Endothelial cell of umbilical vein (primary cell): Measurements from ENCODE around the gene COL18A1. TPM values are rescaled to one million over a fixed set of nuclear protein-coding genes. Genes with fewer than 3 reads are reported as not detected.

Source experiments
- BruUV-seq: library from RNA; stranded (reverse); fragments of 400-500 nt; replicated peaks from 2 replicates; lab custom pipeline; 2021; lab: Mats Ljungman, UMichigan
- CTCF ChIA-PET: fragments of 300-600, 350-600 bp; sonication (Branson Sonifier 250); formaldehyde crosslinking; loops from one replicate; lab custom pipeline; 2021; ENCODE audit warnings: antibody characterized with exemption, inconsistent platforms; lab: Charles Lee
- POLR2A ChIA-PET: fragments of 300-600, 350-600 bp; sonication (Branson Sonifier 250); formaldehyde crosslinking; loops from one replicate; lab custom pipeline; 2021; ENCODE audit warnings: antibody characterized with exemption, inconsistent platforms; lab: Charles Lee
- DNase-seq: peaks from one replicate; pipeline ENCODE4 v3.0.0-alpha.2; 2011; ENCODE audit warnings: low read depth, low spot score
- FAIRE-seq: peaks from 2 replicates; lab custom pipeline; 2011; peaks lifted over from hg19 to GRCh38; lab: Jason Lieb, UNC
- H2AFZ ChIP-seq: 2 replicates; pipeline ENCODE4 v1.6.0; 2012; ENCODE audit warnings: low read depth, low read length, control low read depth, inconsistent platforms
- H3K27ac ChIP-seq: 2 replicates; pipeline ENCODE4 v1.5.1; 2011; ENCODE audit warnings: low read depth, mild to moderate bottlenecking, control low read depth, low read length, moderate library complexity; ENCODE audit not compliant: insufficient read depth
- H3K27me3 ChIP-seq, 2 experiments: 2 replicates each; pipeline versions ENCODE4 v1.6.0 to v1.6.1; 2011; ENCODE audit warnings: low read length in 2 of 2, mixed read lengths in 1 of 2; ENCODE audit not compliant: control insufficient read depth in 2 of 2, insufficient read depth in 2 of 2
- H3K36me3 ChIP-seq, 2 experiments: 2 replicates in 1 of 2; 3 replicates in 1 of 2; pipeline ENCODE4 v1.5.1; 2011; ENCODE audit warnings: low read length in 2 of 2, mild to moderate bottlenecking in 1 of 2, moderate library complexity in 1 of 2; ENCODE audit not compliant: control insufficient read depth in 2 of 2, insufficient read depth in 2 of 2; ENCODE audit errors: extremely low read depth in 1 of 2
- H3K4me1 ChIP-seq: 3 replicates; pipeline ENCODE4 v1.5.1; 2011; ENCODE audit warnings: mild to moderate bottlenecking, low read length; ENCODE audit not compliant: control insufficient read depth, insufficient read depth; ENCODE audit errors: extremely low read depth
- H3K4me2 ChIP-seq: 2 replicates; pipeline ENCODE4 v1.6.1; 2011; ENCODE audit warnings: low read length, control low read depth, mixed read lengths; ENCODE audit not compliant: insufficient read depth
- H3K4me3 ChIP-seq, 3 experiments: fragments of 200-600 bp in 1 of 3; sonication (generic), shearing (Covaris generic) in 1 of 3; replicated peaks in 1 of 3; 2 replicates each; pipeline ENCODE4 v1.5.1; 2011 to 2016; ENCODE audit warnings: control low read depth in 3 of 3, low read length in 3 of 3, mild to moderate bottlenecking in 2 of 3, inconsistent platforms in 1 of 3, low read depth in 1 of 3, moderate library complexity in 1 of 3; ENCODE audit not compliant: insufficient read depth in 1 of 3
- H3K79me2 ChIP-seq: 2 replicates; pipeline ENCODE4 v1.6.0; 2012; ENCODE audit warnings: low read length, inconsistent platforms; ENCODE audit not compliant: control insufficient read depth, insufficient read depth
- H3K9ac ChIP-seq: replicated peaks from 2 replicates; pipeline ENCODE3; 2011; ENCODE audit warnings: low read length, control low read depth; ENCODE audit not compliant: insufficient read depth; ENCODE audit errors: extremely low read depth
- H3K9me1 ChIP-seq: replicated peaks from 3 replicates; pipeline ENCODE4 v1.6.0; 2011; ENCODE audit warnings: mild to moderate bottlenecking, low read length; ENCODE audit not compliant: control insufficient read depth, insufficient read depth; ENCODE audit errors: extremely low read depth
- H3K9me3 ChIP-seq: replicated peaks from 2 replicates; pipeline ENCODE4 v1.5.1; 2012; ENCODE audit warnings: low read length, inconsistent platforms; ENCODE audit not compliant: control insufficient read depth, insufficient read depth
- H4K20me1 ChIP-seq: replicated peaks from 2 replicates; pipeline ENCODE3; 2011; ENCODE audit warnings: mild to moderate bottlenecking, low read length; ENCODE audit not compliant: control insufficient read depth, insufficient read depth; ENCODE audit errors: extremely low read depth
- CTCF ChIP-seq, 2 donors: IDR thresholded peaks; 1 replicate in 1 of 2; 2 replicates in 1 of 2; pipeline ENCODE4 v1.5.1; 2011; ENCODE audit warnings: low read length in 2 of 2, mild to moderate bottlenecking in 2 of 2, moderate library complexity in 2 of 2, control low read depth in 1 of 2, inconsistent platforms in 1 of 2, low read depth in 1 of 2; ENCODE audit not compliant: insufficient read depth in 1 of 2; ENCODE audit errors: extremely low read depth in 1 of 2
- EZH2 ChIP-seq: IDR thresholded peaks from 2 replicates; pipeline ENCODE4 v1.6.1; 2012; ENCODE audit warnings: borderline replicate concordance, low read depth, mild to moderate bottlenecking, moderate library complexity, low read length, inconsistent platforms; ENCODE audit not compliant: severe bottlenecking
- FOS ChIP-seq: IDR thresholded peaks from 2 replicates; pipeline ENCODE4 v1.6.1; 2011; ENCODE audit warnings: mild to moderate bottlenecking, low read length, moderate library complexity, borderline replicate concordance; ENCODE audit not compliant: insufficient read depth
- GATA2 ChIP-seq: IDR thresholded peaks from 2 replicates; pipeline ENCODE4 v1.7.0; 2011; ENCODE audit warnings: low read depth, mild to moderate bottlenecking, moderate library complexity, mixed read lengths, low read length; ENCODE audit not compliant: insufficient read length, insufficient read depth
- JUN ChIP-seq: IDR thresholded peaks from 2 replicates; pipeline ENCODE4 v1.6.1; 2011; ENCODE audit warnings: borderline replicate concordance, low read depth; ENCODE audit not compliant: insufficient read length, insufficient read depth
- MAX ChIP-seq: IDR thresholded peaks from 2 replicates; pipeline ENCODE4 v1.6.1; 2011; ENCODE audit not compliant: insufficient read depth, insufficient read length
- MYC ChIP-seq: IDR thresholded peaks from one replicate; pipeline ENCODE4 v1.6.1; 2011; ENCODE audit warnings: mild to moderate bottlenecking, low read depth, low read length
- POLR2A ChIP-seq: IDR thresholded peaks from 2 replicates; pipeline ENCODE4 v1.6.1; 2012; ENCODE audit warnings: low read depth, mild to moderate bottlenecking, control low read depth, low read length
- POLR2AphosphoS5 ChIP-seq: IDR thresholded peaks from 2 replicates; pipeline ENCODE4 v1.6.1; 2012; ENCODE audit warnings: low read depth, mild to moderate bottlenecking, control low read depth, low read length, moderate library complexity; ENCODE audit not compliant: insufficient read depth
- dilution Hi-C: fragments of 300-500 bp; cut with MboI; formaldehyde crosslinking; loops from one replicate; pipeline ENCODE4 v1.15.0; 2019; ENCODE audit warnings: low sequenced_read_pairs; ENCODE audit not compliant: extremely low pct_ligation_motif_present
- intact Hi-C: fragments of 100-400 bp; cut with micrococcal nuclease; formaldehyde crosslinking; loops from one replicate; pipeline ENCODE4 v1.10.0; 2022
- polyA plus RNA-seq, 4 experiments: library from polyadenylated mRNA; depleted of rRNA in 3 of 4; stranded (reverse) in 3 of 4; unstranded in 1 of 4; fragments of >200 nt; gene quantifications; 2 replicates each; pipeline versions ENCODE4 v1.2.1 to v1.2.3, GENCODE V29; 2011 to 2012; ENCODE audit warnings: missing spikeins in 1 of 4
- total RNA-seq: library from RNA; stranded (reverse); gene quantifications from 2 replicates; pipeline ENCODE4 v1.2.3, GENCODE V29; 2021

The COL18A1 gene
- total and polyA plus RNA-seq, 2 donors (not counting 3 experiments of a cell fraction or from before 2014, with no cell fraction given): 198 to 252 TPM

- CTCF ChIA-PET: no interaction called here
- dilution Hi-C loops: no loop called here
- DNase-seq: no peak
- no TSS peak for BruUV-seq
- intact Hi-C loops: no loop called here
- no peak for FAIRE-seq
- Histone ChIP-seq H3K36me3 (peaks cover 0 to 10% of the 10 kb centered on the region in 2 experiments), H3K27me3 (no peaks in the 10 kb centered on the region), H3K79me2 (peaks cover 87% of the 10 kb centered on the region), H3K4me3 (no peak overlapping the region), H4K20me1 (no peaks in the 10 kb centered on the region), H3K9me3 (no peaks in the 10 kb centered on the region), H3K9me1 (no peaks in the 10 kb centered on the region), H3K4me1 (peaks cover 21% of the 10 kb centered on the region), H3K4me2 (no peak overlapping the region), H3K27ac (no peak overlapping the region), H2AFZ (no peak overlapping the region), H3K9ac (no peak overlapping the region)
- POLR2A ChIA-PET: no interaction called here
- TF ChIP-seq GATA2: no peak
- no peak for TF ChIP-seq MYC
- TF ChIP-seq CTCF (IDR thresholded peaks at IDR 0.05; ENCODE audit: extremely low read depth in 1 of 2, insufficient read depth in 1 of 2, low read depth in 1 of 2, low read length in 2 of 2): no peak
- TF ChIP-seq POLR2A: no peak
- no peak for TF ChIP-seq JUN
- no peak for TF ChIP-seq MAX
- no peak for TF ChIP-seq FOS
- TF ChIP-seq POLR2AphosphoS5: no peak
- no peak for TF ChIP-seq EZH2
Observed at GRCh38 chr21:45409466-45410150, 4.6 kb downstream of the COL18A1 start.
